Caco-2 (cell line): Measurements from ENCODE around the gene FCHSD2. TPM values are rescaled to one million over a fixed set of nuclear protein-coding genes. Genes with fewer than 3 reads are reported as not detected.

Source experiments
- BruUV-seq: library from RNA; stranded (reverse); fragments of 400-500 nt; replicated peaks from 2 replicates; lab custom pipeline; 2021; lab: Mats Ljungman, UMichigan
- CTCF ChIA-PET: fragments of 300-600 bp; sonication (Branson Sonifier 250); formaldehyde crosslinking; loops from one replicate; lab custom pipeline; 2022; ENCODE audit warnings: antibody characterized with exemption; lab: Charles Lee
- POLR2A ChIA-PET: fragments of 300-600 bp; sonication (Branson Sonifier 250); formaldehyde crosslinking; loops from one replicate; lab custom pipeline; 2022; ENCODE audit warnings: antibody characterized with exemption; lab: Charles Lee
- DNase-seq, 2 experiments: peaks; one replicate each; pipeline versions ENCODE4 v3.0.0 to v3.0.0-alpha.2; 2020 to 2022
- H3K27me3 ChIP-seq: replicated peaks from 2 replicates; pipeline ENCODE4 v1.6.0; 2011; ENCODE audit warnings: low read length; ENCODE audit not compliant: control insufficient read depth, insufficient read depth
- H3K36me3 ChIP-seq: 2 replicates; pipeline ENCODE4 v1.5.1; 2011; ENCODE audit warnings: low read length; ENCODE audit not compliant: control insufficient read depth, insufficient read depth
- H3K4me1 ChIP-seq: fragments of 250-450 bp; sonication (Bioruptor Pico); 2 replicates; pipeline ENCODE4 v1.5.1; 2020; ENCODE audit warnings: mild to moderate bottlenecking
- H3K4me3 ChIP-seq: 2 replicates; pipeline ENCODE4 v1.5.1; 2011; ENCODE audit warnings: low read depth, mild to moderate bottlenecking, control low read depth, low read length
- H3K9me3 ChIP-seq: fragments of 250-450 bp; sonication (Bioruptor Pico); 2 replicates; pipeline ENCODE4 v1.5.1; 2020; ENCODE audit warnings: mild to moderate bottlenecking, moderate library complexity
- H3K27ac Mint-ChIP-seq: one replicate; pipeline ENCODE4 v1.8.0; 2022; ENCODE audit warnings: mixed read lengths; ENCODE audit not compliant: unreplicated experiment
- H3K27me3 Mint-ChIP-seq: one replicate; pipeline ENCODE4 v1.8.0; 2022; ENCODE audit warnings: mixed read lengths; ENCODE audit not compliant: insufficient read depth, unreplicated experiment
- H3K36me3 Mint-ChIP-seq: one replicate; pipeline ENCODE4 v1.8.0; 2022; ENCODE audit warnings: mild to moderate bottlenecking, mixed read lengths; ENCODE audit not compliant: insufficient read depth, unreplicated experiment
- H3K4me1 Mint-ChIP-seq: one replicate; pipeline ENCODE4 v1.8.0; 2022; ENCODE audit warnings: low read depth, mixed read lengths; ENCODE audit not compliant: unreplicated experiment
- H3K4me3 Mint-ChIP-seq: one replicate; pipeline ENCODE4 v1.8.0; 2022; ENCODE audit warnings: mild to moderate bottlenecking, moderate library complexity, mixed read lengths; ENCODE audit not compliant: unreplicated experiment
- H3K9me3 Mint-ChIP-seq: one replicate; pipeline ENCODE4 v1.8.0; 2022; ENCODE audit warnings: mixed read lengths; ENCODE audit not compliant: unreplicated experiment
- intact Hi-C: fragments of 100-400 bp; cut with micrococcal nuclease; formaldehyde crosslinking; loops from one replicate; pipeline ENCODE4 v1.10.0; 2022; ENCODE audit not compliant: unreplicated experiment
- total RNA-seq: library from RNA; stranded (reverse); gene quantifications from 2 replicates; pipeline ENCODE4 v1.2.3, GENCODE V29; 2022
- TF ChIP-seq, protein P1 (sequence below), 2 experiments: fragments of 200-600 bp in 1 of 2; IDR thresholded peaks; 1 replicate in 1 of 2; 2 replicates in 1 of 2; pipeline versions ENCODE4 v1.5.1 to v1.8.0; 2011 to 2022; ENCODE audit warnings: antibody characterized with exemption in 1 of 2, control low read depth in 1 of 2, inconsistent platforms in 1 of 2, low read depth in 1 of 2, low read length in 1 of 2, mild to moderate bottlenecking in 1 of 2, moderate library complexity in 1 of 2; ENCODE audit not compliant: insufficient read depth in 1 of 2, severe bottlenecking in 1 of 2, unreplicated experiment in 1 of 2

The FCHSD2 gene
- total RNA-seq, 1 experiment from 2014 or later, result 32.7 TPM

DNA sequence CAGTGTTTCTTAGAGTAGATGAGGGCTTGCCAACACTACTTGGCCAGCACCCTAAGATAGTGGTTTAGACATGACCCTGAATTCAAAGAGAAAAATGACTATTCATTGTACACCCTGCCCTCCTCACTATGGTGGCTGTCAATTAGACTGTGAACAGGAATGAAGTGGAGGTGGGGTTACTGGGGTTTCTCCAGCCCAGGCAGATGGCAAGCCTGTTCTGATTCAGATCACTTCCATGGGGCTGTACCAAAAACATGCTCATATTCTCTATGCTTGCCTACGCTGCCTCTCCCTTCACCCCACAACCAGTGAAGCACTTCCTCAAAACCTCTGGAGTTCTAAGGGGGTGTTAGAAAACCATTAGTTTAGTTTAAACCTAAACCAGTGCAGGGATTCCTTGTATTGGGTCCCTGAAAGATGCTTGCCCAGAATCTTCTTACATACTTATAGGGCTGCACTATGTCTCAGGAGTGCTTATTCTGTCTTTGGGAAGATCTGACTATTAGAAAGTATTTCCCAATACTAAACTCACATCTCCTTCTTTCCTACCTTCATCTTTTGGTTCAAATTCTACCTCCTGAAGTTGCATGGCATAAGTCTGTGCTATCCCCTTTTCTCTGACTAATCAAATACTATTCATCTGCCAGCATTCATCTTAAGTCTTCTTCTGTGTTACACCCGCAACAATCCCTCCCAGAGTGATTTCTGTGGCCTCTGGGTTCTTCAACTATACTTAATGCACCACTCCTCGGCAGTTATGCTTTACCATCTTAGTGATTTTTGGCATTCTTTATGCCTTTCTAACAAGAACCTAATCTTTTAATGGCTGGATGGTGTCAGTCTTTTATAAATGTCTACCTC lies 256.1 kb downstream of the FCHSD2 start:
- DNase-seq, result no peak
- Histone ChIP-seq H3K9me3 (no peaks in the 10 kb centered on the region; the same call in 1 of the 2 replicates), H3K36me3 (peaks cover 2% of the 10 kb centered on the region; the same call in 1 of the 2 replicates), H3K4me3 (no peak overlapping the region), H3K27me3 (no peaks in the 10 kb centered on the region), H3K4me1 (no peaks in the 10 kb centered on the region)
- BruUV-seq, result no TSS peak
- intact Hi-C loops, result no loop called here
- no peak overlapping the region for H3K27ac Mint-ChIP-seq
- no peaks in the 10 kb centered on the region for H3K27me3 Mint-ChIP-seq
- no peak overlapping the region for H3K4me3 Mint-ChIP-seq
- H3K9me3 Mint-ChIP-seq, result no peaks in the 10 kb centered on the region
- TF ChIP-seq, protein P1, sequence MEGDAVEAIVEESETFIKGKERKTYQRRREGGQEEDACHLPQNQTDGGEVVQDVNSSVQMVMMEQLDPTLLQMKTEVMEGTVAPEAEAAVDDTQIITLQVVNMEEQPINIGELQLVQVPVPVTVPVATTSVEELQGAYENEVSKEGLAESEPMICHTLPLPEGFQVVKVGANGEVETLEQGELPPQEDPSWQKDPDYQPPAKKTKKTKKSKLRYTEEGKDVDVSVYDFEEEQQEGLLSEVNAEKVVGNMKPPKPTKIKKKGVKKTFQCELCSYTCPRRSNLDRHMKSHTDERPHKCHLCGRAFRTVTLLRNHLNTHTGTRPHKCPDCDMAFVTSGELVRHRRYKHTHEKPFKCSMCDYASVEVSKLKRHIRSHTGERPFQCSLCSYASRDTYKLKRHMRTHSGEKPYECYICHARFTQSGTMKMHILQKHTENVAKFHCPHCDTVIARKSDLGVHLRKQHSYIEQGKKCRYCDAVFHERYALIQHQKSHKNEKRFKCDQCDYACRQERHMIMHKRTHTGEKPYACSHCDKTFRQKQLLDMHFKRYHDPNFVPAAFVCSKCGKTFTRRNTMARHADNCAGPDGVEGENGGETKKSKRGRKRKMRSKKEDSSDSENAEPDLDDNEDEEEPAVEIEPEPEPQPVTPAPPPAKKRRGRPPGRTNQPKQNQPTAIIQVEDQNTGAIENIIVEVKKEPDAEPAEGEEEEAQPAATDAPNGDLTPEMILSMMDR (IDR thresholded peaks at IDR 0.05; ENCODE audit: insufficient read depth in 1 of 2, low read depth in 1 of 2, low read length in 1 of 2, severe bottlenecking in 1 of 2, unreplicated experiment in 1 of 2), result no peak
- POLR2A ChIA-PET, result no interaction called here
- peaks cover 6% of the 10 kb centered on the region for H3K36me3 Mint-ChIP-seq
- CTCF ChIA-PET, result no interaction called here
- no peaks in the 10 kb centered on the region for H3K4me1 Mint-ChIP-seq

DNA sequence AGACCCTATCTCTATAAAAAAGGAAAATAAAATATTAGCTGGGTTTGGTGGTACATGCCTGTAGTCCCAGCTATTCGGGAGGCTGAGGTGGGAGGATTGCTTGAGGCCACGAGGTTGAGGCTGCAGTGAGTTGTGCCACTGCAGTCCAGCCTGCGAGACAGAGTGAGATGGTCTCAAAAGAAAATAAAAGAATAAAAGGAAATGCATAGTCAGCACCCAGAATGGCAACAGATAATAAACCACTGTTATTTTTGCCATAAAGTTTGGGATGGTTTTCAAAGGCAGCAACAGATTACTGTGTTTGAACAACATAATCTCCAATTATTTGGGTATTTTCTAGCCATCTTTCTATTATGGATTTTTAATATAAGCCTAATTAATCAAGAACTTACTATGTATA lies 266.0 kb downstream of the FCHSD2 start:
- POLR2A ChIA-PET, result no interaction called here
- Histone ChIP-seq H3K27me3 (no peaks in the 10 kb centered on the region), H3K9me3 (no peaks in the 10 kb centered on the region), H3K36me3 (peaks cover 2% of the 10 kb centered on the region; the same call in 1 of the 2 replicates), H3K4me1 (no peaks in the 10 kb centered on the region), H3K4me3 (no peak overlapping the region)
- Mint-ChIP-seq H3K9me3 (no peaks in the 10 kb centered on the region), H3K36me3 (no peaks in the 10 kb centered on the region), H3K27ac (no peak overlapping the region), H3K4me3 (no peak overlapping the region), H3K27me3 (no peaks in the 10 kb centered on the region), H3K4me1 (no peaks in the 10 kb centered on the region)
- no peak for DNase-seq
- intact Hi-C loops, result no loop called here
- TF ChIP-seq, protein P1 (IDR thresholded peaks at IDR 0.05; ENCODE audit: insufficient read depth in 1 of 2, low read depth in 1 of 2, low read length in 1 of 2, severe bottlenecking in 1 of 2, unreplicated experiment in 1 of 2), result no peak
- CTCF ChIA-PET, result no interaction called here
- no TSS peak for BruUV-seq

GRCh38 chr11:72875736-72876135 lies 266.4 kb downstream of the FCHSD2 start:
- H3K27me3 ChIP-seq, result no peaks in the 10 kb centered on the region
- Mint-ChIP-seq H3K36me3 (no peaks in the 10 kb centered on the region), H3K4me1 (no peaks in the 10 kb centered on the region), H3K9me3 (no peaks in the 10 kb centered on the region), H3K27me3 (no peaks in the 10 kb centered on the region), H3K27ac (no peak overlapping the region), H3K4me3 (no peak overlapping the region)
- DNase-seq, result no peak
- peaks cover 2% of the 10 kb centered on the region; the same call in 1 of the 2 replicates for H3K36me3 ChIP-seq
- TF ChIP-seq, protein P1 (IDR thresholded peaks at IDR 0.05; ENCODE audit: insufficient read depth in 1 of 2, low read depth in 1 of 2, low read length in 1 of 2, severe bottlenecking in 1 of 2, unreplicated experiment in 1 of 2), result no peak
- ChIA-PET POLR2A (no interaction called here), CTCF (no interaction called here)
- BruUV-seq, result no TSS peak
- H3K4me1 ChIP-seq, result no peaks in the 10 kb centered on the region
- H3K4me3 ChIP-seq, result no peak overlapping the region
- intact Hi-C loops, result no loop called here
- no peaks in the 10 kb centered on the region for H3K9me3 ChIP-seq
